H1 (cell line): ENCODE data around the gene TIFAB. TPM values are rescaled to one million over a fixed set of nuclear protein-coding genes. Genes with fewer than 3 reads are reported as not detected.

Experiments
- CBX8 ChIP-seq: fragments of 300-800, 300-1000 bp; sonication (generic); IDR thresholded peaks from 2 replicates; pipeline ENCODE4 v1.7.1; 2016; ENCODE audit warnings: low read depth, low read length, borderline replicate concordance
- GABPA ChIP-seq: IDR thresholded peaks from 2 replicates; pipeline ENCODE4 v1.6.1; 2011; ENCODE audit warnings: mild to moderate bottlenecking, low read length, moderate library complexity, borderline replicate concordance; ENCODE audit not compliant: insufficient read depth
- MAFK ChIP-seq: IDR thresholded peaks from 2 replicates; pipeline ENCODE4 v1.6.1; 2012; ENCODE audit warnings: low read depth, mild to moderate bottlenecking, improper control_type of control experiment, low read length
- RNF2 ChIP-seq: fragments of 200-900, 300-1000 bp; sonication (generic); IDR thresholded peaks from 2 replicates; pipeline ENCODE4 v1.7.1; 2016; ENCODE audit warnings: borderline replicate concordance, low read depth, mild to moderate bottlenecking, antibody characterized with exemption, low read length; ENCODE audit not compliant: poor library complexity, severe bottlenecking; ENCODE audit errors: missing control alignments
- polyA plus RNA-seq, 7 experiments: library from polyadenylated mRNA; depleted of rRNA in 3 of 7; stranded (reverse) in 5 of 7; unstranded in 2 of 7; fragments of >200 nt in 5 of 7; fragments of 200-250 nt in 2 of 7; gene quantifications; 1 replicate in 5 of 7; 2 replicates in 1 of 7; 4 replicates in 1 of 7; pipeline versions ENCODE4 v1.2.1 to v1.2.3, GENCODE V29; 2011 to 2013; ENCODE audit warnings: missing spikeins in 2 of 7, mixed read lengths in 2 of 7
- total RNA-seq: library from RNA; stranded (reverse); fragmentation: NEBNext Ultra II Directional; extraction: Animal tissue kit (Norgen Biotek cat#: 25700); gene quantifications from 2 replicates; pipeline ENCODE4 v1.2.1, GENCODE V29; 2021

TIFAB gene
- total and polyA plus RNA-seq, 2 of the 8 experiments (the other 6 are each of a cell fraction or from before 2014, with no cell fraction given), result not detected

- TF ChIP-seq RNF2, result no peak
- no peak for TF ChIP-seq GABPA
- TF ChIP-seq MAFK, result no peak
- no peak for TF ChIP-seq CBX8
These were observed 28.9 kb downstream of the TIFAB start (continued) for GRCh38 chr5:135423146-135423845.
